Ammon's horn (tissue), 1 donor: ENCODE results near the gene KRABD2.
"Not testable (repeated sequence)": the region's sequence is repeated elsewhere in the genome, so short reads cannot be mapped to it uniquely, and the experiment has no call there.

ENCODE experiments used
- DNase-seq: peaks from one replicate; pipeline ENCODE4 v3.0.0-alpha.2; 2016; ENCODE audit warnings: low spot score

Gene KRABD2

DNA sequence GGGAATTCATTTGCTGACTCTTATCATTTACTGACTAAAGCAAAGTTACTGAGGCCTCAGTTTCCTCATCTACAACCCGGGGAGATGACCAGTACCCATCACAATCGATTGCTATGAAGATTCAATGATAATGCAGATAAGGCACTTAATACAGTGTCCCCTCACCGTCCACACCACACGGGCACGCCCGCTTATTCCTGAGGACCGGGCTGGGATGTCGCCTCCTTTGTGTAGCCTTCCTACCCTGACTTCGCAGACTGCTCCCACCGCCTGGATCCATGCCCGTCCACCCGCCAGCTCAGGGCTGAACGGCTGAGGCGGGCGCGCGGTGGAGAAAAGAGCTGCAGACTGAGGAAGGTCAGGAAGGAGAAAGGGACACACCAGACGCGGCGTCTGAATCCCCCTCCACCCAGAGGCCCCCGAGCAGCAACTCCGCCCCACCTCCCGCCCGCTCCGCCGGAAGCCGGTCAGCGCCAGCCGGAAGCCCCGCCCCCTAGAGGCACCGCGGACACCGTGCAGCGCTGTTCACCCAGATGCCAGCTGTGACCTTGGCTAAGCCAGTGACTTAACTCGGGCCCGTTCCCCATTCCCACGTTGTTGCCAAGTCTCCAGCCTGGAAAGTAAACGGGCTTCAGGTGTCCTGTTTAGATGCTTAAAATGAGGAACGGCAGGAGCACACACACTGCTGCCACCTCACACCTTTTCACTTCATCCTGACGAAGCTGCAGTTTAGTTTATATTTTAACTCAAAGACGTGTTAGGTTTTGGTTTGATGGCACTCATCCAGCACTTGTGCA is at the start of gene KRABD2:
TSS of gene KRABD2 (minus strand) at position 434 of the 797 bp plus-strand sequence.
- peak; percentile 88 for DNase-seq

DNA sequence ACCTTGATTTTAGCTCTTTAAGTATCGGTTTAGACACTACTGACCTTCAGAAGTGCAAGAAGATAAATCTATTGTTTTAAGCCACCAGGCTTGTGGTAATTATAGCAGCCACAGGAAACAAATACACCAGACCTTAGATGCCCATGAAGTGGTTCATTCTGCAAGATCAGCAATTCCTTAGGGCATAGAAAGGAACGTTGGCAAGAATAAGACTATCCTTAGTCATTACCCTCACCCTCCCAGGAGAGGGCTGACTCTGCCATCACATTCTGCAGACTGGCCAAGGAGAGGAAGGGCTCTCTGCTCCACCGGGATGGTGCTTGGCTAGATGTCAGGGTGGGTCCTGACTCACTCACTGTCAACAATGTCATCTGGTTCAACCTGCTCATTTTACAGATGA is 45.1 kb upstream of the KRABD2 start:
- DNase-seq, result no peak

- DNase-seq, result peak; percentile 27
Measured at GRCh38 chr17:8420041-8420934, 43.8 kb upstream of the KRABD2 start.

DNA sequence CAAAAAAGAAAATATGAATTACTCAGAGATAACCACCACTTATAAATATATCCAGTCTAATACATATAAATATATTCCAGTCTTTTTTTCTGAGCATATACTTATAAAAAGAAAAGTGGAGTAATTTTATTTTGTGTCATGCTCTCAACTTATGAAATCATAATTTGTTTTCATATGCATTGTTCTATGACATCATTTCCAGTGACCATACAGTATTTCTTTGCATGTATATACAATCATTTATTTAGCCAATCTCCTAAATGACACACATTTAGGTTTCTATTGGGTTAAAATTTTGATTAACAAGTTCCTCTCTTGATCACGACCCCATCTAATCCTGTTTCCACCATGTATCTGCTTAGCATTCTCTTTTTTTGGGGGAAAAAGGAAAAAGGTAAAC is 42.8 kb upstream of the KRABD2 start:
- no peak for DNase-seq

GRCh38 chr17:8418471-8418870 is 42.0 kb upstream of the KRABD2 start:
- DNase-seq, result no peak

GRCh38 chr17:8417806-8418205 is 41.3 kb upstream of the KRABD2 start:
- no peak for DNase-seq

- DNase-seq, result no peak
Measured at GRCh38 chr17:8413938-8414337, 37.4 kb upstream of the KRABD2 start.

DNA sequence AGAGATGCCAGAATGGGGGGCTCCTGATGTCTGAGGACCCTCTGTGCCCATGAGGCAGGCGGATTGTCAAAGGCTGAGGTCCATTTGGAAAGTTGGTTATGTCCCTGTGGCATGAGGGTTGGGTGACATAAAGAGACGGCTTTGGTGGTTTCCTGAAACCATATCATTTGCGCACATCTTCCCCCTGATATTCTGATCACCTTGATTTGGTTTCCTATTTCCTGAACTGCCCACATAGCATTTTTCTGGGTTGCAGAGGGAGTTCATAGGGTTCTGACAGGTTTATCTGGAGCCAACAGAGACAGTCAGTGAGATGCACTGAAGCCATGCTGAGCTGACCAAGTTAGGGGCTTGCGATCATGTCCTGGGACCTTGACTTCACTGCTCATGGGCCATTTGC is 36.8 kb upstream of the KRABD2 start:
- no peak for DNase-seq

DNA sequence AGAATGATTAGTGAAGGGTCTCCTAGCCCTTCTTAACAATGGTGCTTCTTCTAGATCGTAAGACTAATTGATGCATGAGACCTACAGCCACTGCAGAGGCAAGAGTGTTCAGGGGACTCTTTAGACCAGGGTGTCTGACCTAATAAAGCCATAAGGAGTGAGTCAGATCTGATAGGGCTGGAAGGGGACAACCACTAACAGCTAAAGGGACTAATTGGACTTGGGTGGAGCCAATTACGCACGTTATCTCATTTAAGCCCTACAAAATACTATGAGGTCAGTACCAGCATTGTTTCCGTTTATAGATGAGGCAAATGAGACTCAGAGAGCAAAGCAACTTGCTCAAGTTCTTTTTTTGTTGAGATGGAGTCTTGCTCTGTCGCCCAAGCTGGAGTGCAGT is 35.6 kb upstream of the KRABD2 start:
- no peak for DNase-seq

DNA sequence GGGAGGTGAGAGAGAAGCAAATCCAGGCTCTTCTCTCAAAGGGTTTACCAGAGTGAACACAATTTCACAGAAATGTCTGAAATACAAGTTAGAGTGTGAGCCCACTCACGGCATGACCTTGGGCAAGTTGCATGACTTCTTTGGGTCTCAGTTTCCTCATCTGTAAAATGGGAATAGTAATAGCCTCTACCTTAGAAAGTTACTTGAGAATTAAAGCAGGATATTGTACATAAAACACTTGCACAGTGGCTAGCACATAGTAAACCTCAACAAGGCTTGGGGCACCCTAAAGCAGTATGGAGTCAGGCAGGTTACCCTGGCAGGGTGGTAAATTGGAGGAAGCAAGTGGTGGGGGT is 34.4 kb upstream of the KRABD2 start:
- no peak for DNase-seq

GRCh38 chr17:8409966-8410882 is 33.7 kb upstream of the KRABD2 start:
- peak; percentile 95 for DNase-seq

DNA sequence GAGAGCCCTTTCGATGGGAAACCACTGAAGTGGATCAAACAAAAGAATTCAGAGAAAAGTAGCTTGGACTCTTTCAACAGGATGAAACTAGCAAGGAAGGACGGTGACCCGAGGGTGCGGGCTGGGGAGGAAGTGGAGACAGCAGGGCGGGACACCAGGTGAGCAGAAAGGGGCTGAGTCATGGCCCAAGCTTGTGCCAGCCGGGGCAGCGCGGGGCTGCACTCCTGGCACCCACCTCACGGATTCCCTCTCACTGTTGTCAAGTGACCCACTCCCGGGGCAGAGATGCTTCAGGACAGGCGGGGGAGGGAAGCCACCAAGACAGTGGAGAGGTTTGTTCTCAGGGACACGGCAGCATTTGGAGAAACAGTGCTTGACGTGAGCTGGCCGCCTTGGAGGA is 31.9 kb upstream of the KRABD2 start:
- DNase-seq, result no peak

GRCh38 chr17:8406174-8406573 is 29.7 kb upstream of the KRABD2 start:
- no peak for DNase-seq

DNA sequence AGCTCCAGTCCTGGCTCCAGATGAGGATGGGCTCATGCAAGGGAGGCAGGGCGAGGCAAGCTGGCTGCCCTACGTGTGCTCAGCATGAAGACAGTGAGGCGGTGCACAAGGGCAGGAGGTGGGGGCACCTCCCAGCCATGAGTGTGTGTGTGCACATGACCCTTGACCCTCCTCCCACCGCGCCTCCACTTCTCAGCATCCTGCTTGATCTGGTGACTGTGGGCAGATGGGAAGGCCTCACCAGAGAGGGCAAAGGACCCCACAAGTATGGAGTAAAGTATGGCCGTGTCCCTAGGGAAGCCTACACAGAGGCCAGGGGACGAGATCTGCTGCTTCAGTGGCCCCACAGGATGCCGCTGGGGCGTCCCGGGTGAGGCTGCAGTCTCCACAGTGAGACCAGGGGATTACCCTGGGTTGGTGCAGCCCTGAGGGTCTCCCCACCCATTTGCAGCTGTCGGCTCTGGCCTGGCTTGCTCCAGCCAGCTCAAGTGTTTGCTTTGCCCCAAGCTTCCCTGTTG is 29.1 kb upstream of the KRABD2 start:
- DNase-seq, result no peak

- no peak for DNase-seq
Measured at GRCh38 chr17:8402921-8403536, 26.5 kb upstream of the KRABD2 start.

DNA sequence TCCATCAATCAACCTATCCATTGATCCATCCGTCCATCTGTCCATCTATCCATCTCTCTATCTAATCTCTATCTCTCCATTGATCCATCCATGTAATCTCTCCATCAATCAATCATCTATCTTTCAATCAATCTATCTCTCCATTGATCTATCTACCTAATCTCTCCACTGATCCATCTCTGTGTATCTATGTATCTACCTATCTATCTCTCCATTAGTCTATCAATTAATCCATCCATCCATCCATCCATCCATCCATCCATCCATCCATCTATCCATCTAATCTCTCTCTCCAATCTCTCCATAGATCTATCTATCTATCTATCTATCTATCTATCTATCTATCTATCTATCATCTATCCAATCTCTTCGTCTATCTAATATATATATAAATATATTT is 24.6 kb upstream of the KRABD2 start:
- DNase-seq, result no peak

GRCh38 chr17:8398980-8399379 is 22.5 kb upstream of the KRABD2 start:
- no peak for DNase-seq

GRCh38 chr17:8397636-8398035 is 21.1 kb upstream of the KRABD2 start, which contains the start of gene RNF222:
Gene RNF222 (minus strand): TSS chr17:8397827. CDS start chr17:8393461, 4,366 bp downstream.
- DNase-seq, result no peak

- DNase-seq, result not testable (repeated sequence)
Measured at GRCh38 chr17:8394497-8394896, 18.0 kb upstream of the KRABD2 start.

- no peak for DNase-seq
Measured at GRCh38 chr17:8393470-8394231, 17.1 kb upstream of the KRABD2 start.
